Dermis blood vessel endothelial cell (primary cell): ENCODE measurements around the gene TCF15. TPM values are rescaled to one million over a fixed set of nuclear protein-coding genes. Genes with fewer than 3 reads are reported as not detected.

Source experiments
- DNase-seq: peaks from one replicate; pipeline ENCODE4 v3.0.0; 2010
- total RNA-seq: library from RNA; depleted of rRNA; stranded (reverse); fragments of >200 nt; gene quantifications from 2 replicates; pipeline ENCODE4 v1.2.3, GENCODE V29; 2014

The TCF15 gene, protein sequence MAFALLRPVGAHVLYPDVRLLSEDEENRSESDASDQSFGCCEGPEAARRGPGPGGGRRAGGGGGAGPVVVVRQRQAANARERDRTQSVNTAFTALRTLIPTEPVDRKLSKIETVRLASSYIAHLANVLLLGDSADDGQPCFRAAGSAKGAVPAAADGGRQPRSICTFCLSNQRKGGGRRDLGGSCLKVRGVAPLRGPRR
- 2.0 and 2.7 TPM in 2 replicates for total RNA-seq

DNA sequence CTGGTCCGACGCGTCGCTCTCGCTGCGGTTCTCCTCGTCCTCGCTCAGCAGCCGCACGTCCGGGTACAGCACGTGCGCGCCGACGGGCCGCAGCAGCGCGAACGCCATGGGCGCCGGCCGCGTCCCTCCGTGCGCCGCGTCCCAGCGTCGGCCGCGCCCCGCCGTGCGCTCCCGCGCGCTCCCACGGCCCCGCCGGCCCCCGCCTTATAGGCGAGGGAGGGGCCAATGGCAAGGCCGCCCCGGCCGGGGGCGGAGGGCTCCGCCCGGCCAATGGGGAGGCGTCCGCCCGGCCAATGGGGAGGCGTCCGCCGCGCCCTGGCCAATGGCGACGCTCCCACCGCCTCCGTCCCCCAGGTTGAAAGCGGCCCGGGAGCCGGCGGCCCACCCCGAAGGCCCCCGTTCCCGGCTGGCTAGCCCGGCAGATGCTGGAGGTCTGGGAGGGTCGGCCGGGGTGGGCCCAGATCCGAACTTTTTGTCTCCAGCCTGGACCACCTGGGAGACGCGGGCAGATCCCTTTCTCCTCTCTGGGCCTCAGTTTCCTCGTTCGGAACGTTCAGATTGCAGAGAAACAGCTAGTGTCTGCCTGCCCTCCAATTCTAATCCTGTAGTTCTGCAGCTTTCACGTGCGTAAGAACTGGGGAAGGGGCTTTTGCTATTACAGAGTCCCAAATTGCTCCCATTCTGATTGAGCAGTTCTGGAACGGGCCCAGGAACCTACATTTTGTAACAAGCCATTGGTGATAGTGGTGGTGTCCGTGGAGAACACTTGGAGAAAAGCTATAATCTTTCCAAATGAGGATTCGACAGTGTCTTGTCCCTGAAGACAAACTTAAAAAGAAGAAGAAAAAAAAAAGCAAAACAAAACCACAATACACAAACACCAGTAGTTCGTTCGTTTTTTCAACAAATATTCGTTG, at the start of gene TCF15:
TCF15 (minus strand) TSS at position 180 of the 917 bp plus-strand sequence; CDS start at position 108, 72 bp downstream.
- DNase-seq: peak; percentile 71

DNA sequence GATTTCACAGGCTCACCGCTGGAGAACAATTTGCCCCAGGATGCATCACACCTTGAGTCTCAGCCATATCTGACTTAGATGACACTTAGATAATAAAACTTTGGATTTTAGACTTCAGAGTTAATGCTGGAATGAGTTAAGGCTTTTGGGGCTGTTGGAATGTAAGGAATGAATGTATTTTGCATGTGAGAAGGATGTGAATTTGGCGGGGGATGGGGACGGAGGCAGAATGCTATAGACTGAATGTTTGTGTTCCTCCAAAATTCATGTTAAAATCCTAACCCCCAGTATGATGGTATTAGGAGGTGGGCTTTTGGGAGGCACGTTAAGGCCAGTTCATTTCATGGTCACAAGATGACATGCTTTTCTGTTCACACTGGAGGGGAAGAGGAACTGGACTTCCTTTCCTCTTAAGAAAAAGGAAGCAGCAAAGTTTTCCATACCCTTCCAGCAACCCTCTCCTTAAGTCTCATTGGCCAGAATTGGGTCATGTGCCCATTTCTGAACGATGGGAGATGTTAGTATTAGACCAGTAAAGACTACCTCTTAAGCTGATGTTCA, 48.7 kb upstream of the TCF15 start:
- no peak for DNase-seq

DNA sequence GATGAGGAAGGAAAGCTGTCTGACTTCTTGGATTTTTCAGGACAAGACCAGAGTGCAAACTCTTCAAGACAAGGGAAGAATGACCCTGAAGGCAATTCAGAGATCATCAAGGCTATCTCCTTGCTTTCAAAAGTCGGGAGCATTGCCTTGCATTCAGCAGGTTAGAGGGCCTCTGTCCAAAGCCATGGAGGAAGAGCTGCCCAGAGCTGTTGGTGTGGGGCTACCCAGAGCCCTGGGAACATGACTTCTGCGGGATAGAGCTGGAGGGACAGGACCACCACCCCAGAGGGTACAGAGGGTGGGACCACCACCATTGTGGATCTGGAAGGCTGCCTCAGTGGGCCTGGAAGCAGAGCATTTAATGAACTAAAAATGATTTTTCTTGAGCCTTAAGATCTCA, 48.1 kb upstream of the TCF15 start:
- DNase-seq: no peak

DNA sequence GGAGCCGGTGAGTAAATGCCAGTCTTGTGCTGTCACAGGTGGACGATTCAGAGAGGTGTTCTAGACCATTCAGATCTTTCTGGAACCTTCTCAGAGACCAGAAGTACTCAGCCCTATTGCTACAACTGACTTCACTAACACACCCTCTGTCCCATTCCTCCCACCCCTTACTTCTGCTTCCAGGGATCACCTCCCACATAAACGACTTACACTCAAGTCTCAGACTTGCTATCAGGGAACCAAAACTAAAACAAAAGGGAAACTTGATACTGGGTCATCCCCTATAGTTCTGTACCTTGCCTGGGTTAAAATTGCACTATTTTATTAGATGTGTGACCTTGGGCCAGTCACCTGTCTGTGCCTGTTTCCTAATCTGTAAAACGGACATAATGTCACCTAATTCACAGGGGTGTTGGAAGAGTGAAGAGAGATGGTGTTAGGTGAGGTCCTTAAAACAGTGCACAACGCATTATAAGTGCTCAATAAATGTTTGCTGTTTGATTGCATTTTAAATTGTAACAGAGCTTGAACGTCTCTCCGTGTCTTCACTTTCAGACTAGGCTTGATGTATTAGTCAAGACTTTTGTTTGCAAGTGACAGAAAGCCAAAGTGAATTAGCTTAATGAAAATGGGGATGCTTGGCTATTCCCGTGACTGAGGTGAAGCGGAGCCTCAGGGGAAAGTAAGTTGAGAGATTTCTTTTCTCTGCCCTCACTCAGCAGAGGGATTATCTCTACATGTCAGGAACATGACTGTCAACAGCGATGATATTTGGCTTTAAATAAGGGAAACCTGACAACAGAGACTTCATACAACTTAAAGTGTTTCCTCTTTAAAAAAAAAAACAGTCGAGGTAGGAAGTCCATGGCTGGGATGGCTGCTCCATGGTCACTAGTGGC, 45.9 kb upstream of the TCF15 start:
- no peak for DNase-seq

DNA sequence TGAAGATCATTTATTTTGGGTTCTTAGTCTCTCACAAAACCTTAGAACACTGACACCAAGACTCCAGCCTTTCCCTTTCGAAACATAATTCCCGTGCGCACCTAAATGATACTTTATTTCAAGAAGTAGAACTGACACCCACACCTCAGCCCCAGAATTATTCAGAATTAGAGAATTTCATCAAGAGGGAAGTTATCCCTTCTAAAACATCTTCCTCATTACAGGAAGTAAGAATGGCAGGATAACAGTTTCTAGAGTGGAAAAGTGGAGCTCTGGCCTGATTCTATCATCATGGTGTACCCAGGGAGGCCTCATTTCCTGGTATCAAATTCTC, 44.3 kb upstream of the TCF15 start:
- no peak for DNase-seq

DNA sequence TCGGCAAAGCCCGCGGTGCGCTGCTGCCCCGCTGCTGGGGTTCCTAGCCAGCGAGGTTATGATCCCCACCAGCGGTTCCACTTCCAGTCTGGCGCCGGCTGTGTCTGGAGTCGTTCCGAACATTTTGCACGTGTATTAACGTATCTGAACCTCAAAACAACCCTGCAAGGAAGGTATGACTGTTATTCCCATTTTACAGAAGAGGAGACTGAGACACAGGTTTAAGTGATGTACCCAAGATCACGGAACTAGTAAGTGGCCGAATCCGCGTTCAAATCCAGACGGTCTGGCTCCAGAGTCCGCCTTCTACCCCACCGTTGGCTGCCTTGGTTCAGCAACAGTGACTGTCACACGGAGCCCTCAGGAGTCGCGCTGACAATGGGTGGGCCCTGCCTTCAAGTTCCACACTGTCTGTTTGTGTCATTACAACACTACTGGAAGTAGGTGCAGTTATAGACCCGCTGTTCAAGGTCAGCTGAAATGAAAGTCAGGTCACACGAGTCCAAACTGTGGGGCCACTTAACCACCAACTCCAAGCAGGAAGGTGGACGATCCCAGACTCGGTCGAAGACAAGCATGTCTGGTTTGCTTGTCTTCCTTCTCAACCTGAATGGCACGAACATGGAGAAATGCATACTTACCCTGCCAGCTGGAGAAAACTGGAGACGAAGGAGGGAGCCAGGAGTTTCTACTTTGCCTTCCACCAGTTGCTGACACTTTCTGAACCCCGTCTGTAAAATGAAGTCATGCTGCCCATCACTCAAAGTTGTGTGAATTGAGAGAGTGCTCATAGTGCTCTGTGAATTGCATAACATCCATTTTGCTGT, 43.7 kb upstream of the TCF15 start:
- no peak for DNase-seq

DNA sequence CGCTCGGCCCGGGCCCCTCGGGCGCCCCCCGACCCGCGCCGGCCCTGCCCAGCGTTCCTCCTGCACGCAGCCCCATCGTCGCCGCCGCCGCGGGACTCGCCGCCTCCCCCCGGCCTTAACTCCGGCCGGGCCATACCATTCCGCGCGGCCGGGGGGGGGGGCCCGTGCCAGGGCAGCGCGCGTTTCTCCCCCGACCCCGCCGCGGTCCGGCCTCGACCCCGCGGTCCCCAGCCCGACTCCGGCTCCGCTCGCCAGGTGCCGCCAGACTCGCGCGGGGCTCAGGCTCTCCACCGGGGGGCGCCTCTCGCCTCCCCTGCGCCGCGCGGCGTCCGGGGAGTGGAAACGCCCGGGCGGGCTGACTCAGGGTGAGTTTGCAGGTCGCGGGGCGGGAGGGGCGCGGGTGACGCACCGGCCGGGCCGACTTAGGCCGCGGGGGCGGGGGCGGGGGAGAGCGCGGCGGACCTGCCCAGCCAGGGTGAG, 43.0 kb upstream of the TCF15 start, which contains the start of gene SRXN1:
SRXN1 (minus strand) TSS at position 91 of the 480 bp plus-strand sequence; CDS start at position 76, 15 bp downstream.
- peak; percentile 96 for DNase-seq

DNA sequence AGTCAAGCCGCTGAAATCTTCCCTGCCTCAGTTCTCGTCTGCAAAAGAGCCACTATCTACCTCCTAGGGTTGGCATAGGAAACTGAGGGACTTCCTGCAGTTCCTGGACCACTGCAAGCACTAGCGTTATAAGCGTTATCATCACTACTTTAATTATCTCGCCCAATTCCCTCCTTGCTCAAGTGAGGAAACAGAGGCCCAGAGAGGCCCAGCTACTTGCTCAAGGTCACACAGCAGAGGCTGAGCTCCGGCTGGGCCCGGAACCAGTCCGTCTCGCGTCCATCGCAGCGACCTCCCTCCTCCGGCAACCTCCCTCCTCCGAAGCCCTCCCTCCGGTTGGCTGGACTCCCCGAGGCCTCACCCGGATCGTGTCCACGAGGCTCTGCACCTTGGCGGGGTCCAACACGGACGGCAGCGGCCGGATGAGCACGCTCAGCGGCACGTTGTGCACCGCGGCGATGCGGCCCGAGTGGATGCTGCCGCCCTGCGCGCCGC, 42.6 kb upstream of the TCF15 start:
- peak; percentile 51 for DNase-seq

DNA sequence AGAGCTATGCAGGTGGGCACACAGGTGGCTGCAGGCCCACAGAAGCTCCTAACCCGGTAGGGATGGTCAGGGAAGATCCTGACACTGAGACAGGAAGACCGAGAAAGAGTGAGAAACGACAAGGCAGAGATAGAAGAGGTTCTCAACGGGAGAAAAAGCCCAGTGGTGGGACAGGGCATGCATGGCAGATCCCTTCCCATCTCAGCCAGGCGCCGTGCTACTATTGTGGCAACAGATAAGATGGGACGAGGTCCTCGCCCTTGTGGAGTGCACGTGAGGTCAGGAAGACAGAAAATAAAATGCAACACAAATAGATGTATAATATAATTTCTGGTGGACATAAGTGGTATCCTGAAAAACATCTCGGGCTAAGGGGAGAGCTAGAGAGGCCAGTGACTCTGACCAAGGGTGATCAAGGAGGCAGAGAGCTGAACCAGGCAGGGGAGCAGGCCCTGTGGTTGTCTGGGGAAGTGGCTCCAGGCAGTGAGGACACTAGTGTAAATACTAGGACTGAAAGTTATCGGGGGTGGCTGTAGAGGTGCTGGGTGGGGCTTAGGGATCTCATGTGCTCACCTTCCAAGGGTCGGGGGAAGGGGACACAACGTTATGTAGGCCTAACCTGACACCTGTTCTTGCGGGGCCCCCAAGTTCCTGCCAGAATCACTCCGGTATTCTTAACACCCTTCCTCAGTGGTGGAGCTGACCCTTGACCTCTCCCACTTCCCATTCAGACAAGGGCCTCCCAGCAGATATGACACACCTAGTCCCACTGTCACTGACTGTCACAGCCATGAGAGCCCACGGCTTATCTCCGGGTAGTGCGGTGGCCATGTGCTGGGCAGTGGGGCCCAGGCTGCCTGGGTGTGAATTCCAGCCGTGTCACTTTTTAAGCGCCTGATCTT, 41.9 kb upstream of the TCF15 start:
- DNase-seq: no peak

DNA sequence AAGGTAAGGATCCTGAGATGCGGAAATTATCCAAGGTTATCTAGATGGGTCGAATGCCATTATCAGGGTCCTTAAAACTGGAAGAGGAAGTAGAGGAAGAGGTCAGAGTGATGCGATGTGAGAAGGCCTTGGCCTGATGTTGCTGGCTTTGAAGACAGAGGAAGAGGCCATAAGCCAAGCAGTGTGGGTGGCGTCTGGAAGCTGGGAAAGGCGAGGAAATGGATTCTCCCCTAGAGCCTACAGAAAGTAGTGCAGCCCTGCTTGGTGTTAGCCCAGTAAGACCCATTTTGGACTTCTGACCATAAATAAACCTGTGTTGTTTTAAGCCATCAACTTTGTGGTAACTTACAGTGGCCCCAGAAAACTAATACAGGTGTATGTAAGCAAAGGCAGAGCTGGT, 40.8 kb upstream of the TCF15 start:
- peak; percentile 39 for DNase-seq

DNA sequence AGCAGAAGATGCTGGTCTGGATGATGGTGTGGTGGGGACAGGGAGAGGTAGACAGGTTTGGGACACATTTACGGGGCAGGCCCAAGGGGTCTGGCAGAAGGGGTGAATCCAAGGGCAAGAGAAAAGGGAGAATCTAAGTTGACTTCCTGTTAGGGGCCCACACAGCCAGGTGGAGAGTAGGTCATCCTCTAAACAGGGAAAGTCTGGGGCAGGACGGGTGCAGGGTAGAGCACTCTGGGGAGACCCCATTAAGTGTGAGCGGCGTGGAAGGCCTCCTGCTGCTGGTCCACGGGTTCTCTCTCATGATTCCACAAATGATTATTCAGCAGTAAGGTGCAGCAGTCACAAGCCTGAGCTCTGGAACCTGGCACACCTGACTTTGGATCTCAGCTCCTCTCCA, 40.2 kb upstream of the TCF15 start:
- no peak for DNase-seq

DNA sequence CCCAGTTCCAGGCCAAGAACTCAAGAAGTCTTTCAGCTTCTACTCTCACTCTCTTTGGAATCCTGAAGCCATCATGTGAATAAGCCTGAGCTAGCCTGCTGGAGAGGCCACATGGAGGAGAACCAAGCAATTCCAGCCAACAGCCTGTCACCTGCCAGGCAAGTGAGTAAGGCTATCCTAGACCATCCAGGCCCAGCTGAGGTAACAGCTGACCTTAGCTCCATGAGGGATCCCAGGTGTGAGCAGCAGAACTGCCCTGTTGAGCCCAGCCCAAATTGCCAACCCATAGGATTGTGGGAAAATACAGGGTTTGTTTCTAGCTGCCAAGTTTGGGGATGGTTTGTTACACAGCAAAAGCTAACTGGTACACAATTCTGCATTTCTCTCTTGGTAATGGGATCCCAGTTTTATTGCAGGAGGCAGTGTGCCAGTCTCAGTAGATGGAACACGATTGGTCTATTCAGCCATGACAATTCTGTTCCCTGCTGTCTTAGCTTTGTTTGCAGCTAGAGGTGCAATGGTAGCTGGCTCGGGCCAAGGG, 37.4 kb upstream of the TCF15 start:
- DNase-seq: no peak

DNA sequence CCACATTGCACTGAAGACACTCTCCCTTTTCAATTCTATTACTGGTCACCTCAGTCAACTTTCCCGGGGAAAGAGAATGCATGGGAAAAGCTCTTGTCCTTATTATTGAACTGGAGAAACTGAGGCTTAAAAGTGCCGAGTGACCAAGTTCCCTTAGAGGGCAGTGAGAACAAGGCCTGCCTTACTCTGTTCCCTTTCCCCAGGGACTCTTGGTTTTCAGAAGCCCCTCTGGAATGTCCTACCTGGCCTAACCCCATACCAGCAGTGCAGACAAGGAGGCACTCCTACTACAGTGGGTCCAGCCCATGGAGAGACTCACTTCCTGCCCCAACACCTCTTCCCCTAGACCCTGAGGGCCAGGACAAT, 36.7 kb upstream of the TCF15 start:
- no peak for DNase-seq

DNA sequence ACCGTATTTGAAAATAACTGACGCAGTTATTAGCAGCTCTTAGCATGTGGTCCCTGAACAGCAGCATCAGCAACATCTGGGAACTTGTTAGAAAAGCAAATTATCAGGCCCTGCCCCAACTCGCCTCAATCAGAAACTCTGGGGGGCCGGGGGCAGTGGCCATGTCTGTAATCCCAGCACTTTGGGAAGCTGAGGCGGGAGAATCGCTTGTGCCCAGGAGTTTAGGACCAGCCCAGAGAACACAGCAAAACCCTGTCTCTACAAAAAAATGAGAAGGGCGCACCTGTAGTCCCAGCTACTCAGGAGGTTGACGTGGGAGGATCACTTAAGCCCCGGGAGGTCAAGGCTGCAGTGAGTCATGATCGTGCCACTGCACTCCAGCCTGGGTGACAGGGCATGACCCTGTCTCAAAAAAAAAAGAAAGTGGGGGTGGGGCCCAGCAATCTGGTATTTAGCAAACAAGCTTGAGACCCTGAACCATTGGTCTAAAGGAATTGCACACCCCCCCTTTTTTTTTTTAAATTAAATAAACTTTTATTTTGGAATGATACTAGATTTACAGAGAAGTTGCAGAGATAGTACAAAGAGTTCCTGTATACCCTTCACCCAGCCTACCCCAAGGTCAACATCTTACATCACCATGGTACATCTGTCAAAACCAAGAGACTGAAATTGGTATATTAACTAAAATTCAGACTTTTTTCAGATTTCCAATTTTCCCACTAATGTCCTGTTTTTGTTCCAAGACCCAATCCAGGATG, 36.2 kb upstream of the TCF15 start:
- no peak for DNase-seq

DNA sequence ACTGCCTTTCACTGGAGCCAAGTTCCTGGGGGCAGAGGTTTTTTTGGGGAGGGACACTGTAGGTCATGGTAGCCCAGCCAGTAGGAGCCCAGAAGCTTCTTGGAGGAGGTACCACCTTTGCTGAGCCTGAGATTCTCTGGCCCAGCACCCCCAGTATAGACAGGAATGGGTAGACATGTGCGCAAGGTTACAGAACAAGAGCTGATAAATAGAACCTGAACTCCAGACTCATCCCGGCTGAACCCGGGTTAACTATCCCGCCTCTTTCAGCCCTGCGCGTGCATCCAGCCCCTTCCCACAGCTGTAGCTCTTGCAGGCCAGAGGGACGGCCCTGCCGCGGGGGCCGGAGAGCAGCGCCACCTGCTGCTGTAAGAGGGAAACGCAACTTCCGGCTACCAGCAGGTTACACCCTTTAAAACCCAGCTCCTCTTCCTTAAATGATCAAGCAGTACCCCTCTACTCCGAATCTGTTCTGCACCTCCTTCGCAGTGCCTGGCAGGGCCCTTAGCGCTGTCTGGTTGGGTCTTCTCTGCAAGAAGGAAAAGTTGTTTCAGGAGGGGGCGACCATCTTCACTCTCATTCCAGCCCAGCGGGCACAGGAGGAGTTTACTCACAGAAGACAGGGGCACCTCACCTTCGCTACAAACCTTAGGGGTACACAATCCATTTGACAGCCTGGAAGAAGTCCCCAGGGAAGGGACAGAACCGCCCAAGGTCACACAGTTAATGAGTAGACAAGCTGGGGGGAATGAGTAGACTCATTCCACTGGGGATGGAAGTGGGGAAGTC, 35.4 kb upstream of the TCF15 start:
- peak; percentile 85 for DNase-seq

DNA sequence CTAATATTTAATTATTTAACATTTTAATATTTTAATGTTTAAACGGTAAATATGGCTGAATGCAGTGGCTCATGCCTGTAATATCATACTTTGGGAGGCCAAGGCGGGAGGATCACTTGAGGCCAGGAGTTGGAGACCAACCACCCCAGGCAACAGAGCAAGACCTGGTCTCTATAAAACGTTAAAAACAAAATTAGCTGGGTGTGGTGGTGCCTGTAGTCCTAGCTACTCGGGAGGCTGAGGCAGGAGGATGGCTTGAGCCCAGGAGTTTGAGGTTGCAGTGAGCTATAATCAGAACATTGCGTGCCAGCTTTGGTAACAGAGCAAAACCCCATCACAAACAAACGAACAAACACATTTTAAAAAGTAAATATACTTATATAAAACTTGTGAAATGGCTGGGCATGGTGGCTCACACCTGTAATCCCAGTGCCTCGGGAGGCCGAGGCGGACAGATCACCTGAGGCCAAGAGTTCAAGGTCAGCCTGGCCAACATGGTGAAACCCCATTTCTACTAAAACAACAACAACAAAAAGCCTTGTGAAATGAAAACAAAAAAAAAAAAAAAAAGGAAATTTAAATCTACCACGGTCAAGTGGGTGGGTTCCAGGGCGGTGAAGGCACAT, 34.7 kb upstream of the TCF15 start:
- DNase-seq: no peak

DNA sequence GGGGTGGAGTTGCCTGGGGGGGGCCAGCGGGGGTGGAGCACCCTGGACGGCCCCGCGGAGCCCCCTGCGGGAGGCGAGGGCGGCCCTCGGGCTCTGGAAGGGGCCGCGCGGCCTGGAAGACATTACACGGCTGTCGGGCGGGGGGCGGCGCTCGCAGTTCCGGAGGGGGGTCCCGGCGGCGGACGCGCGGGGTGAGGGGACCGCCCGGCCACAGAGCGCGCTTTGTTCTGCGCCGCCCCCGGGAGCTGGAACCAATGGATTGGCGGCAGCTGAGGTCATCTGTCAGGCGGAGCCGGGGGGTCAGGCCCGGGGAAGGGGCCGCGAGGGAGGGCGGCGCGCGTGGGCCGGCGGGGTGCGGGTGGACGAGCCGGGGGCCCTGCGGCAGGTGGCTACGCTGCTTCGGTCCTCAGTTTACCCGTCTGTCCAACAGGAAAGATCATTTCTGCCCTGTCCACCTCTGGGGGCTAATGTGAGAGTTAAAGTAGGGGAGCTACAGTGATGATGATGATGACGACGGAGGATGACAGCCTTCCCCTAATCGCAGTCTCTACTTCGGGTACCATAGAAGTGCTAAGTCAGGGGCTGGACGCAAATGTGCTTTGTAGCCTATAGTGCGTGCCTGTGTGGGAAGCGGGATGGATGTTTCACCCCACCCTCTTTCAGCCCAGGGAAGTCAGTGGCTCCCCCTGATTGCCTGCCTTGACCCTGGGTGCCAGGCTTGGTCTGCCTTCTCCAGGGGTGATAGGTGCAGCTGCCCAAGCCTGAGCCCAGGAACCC, 32.5 kb upstream of the TCF15 start:
- DNase-seq: peak; percentile 40
